ENCODE measurements around the gene ZC2HC1B. TPM values are rescaled to one million over a fixed set of nuclear protein-coding genes. Genes with fewer than 3 reads are reported as not detected.
"Not testable (repeated sequence)": the region's sequence is repeated elsewhere in the genome, so short reads cannot be mapped to it uniquely, and the experiment has no call there.

ZC2HC1B gene
- total RNA-seq, 1 experiment from 2014 or later, result not detected

DNA sequence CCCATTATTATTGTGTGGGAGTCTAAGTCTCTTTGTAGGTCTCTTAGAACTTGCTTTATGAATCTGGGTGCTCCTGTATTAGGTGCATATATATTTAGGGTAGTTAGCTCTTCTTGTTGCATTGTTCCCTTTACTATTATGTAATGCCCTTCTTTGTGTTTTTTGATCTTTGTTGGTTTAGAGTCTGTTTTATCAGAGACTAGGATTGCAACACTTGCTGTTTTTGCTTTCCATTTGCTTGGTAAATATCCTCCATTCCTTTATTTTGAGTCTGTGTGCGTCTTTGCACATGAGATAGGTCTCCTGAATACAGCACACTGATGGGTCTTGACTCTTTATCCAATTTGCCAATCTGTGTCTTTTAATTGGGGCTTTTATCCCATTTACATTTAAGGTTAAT lies 9.2 kb upstream of the ZC2HC1B start:
- DNase-seq (ENCODE audit: low read depth, low spot score); H2AFZ ChIP-seq (ENCODE audit: low read depth, low read length, poor library complexity, severe bottlenecking): not testable (repeated sequence)

DNA sequence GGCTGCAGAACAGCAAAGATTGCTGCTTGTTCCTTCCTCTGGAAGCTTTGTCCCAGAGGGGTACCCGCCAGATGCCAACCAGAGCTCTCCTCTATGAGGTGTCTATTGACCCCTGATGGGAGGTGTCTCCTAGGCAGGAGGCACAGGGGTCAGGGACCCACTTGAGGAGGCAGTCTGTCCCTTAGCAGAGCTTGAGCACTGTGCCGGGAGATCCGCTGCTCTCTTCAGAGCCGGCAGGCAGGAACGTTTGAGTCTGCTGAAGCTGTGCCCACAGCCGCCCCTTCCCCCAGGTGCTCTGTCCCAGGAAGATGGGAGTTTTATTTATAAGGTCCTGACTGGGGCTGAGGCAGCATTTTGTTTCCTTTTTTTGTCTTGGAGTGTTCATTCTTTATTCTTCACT lies 7.5 kb upstream of the ZC2HC1B start:
- H3K4me3 ChIP-seq (replicated peaks in 1 of 2; ENCODE audit: low read depth in 1 of 2, low read length in 2 of 2); BruUV-seq (replicated peaks); RAD21 ChIA-PET (ENCODE audit: low non-redundant PET in 1 of 2, low total read pairs in 2 of 2, uncharacterized antibody in 2 of 2, unreplicated experiment in 2 of 2); intact Hi-C loops (cut with micrococcal nuclease); POLR2A ChIA-PET; H3K4me1 ChIP-seq (ENCODE audit: control insufficient read depth in 1 of 2, insufficient read depth in 2 of 2, low read length in 2 of 2); H4K20me1 ChIP-seq (ENCODE audit: insufficient read depth); H3K9ac ChIP-seq (ENCODE audit: low read length); CTCF ChIA-PET; H3K4me2 ChIP-seq (ENCODE audit: low read length); ATAC-seq; DNase-seq (ENCODE audit: low read depth, low spot score); H3K9me3 ChIP-seq (ENCODE audit: control insufficient read depth in 1 of 2, insufficient read depth in 1 of 2, low read depth in 1 of 2, low read length in 2 of 2); H2AFZ ChIP-seq (ENCODE audit: low read depth, low read length, poor library complexity, severe bottlenecking); H3K9me2 ChIP-seq (ENCODE audit: insufficient read depth); H3K27me3 ChIP-seq (ENCODE audit: insufficient read depth, low read length); H3K27ac ChIP-seq (ENCODE audit: low read depth, low read length): not testable (repeated sequence)
- H3K36me3 ChIP-seq (ENCODE audit: control insufficient read depth in 1 of 2, insufficient read depth in 2 of 2, low read length in 2 of 2), result peaks cover 42 to 53% of the 10 kb centered on the region in 2 experiments; a peak in 3 of 4 replicates
- peaks cover 61% of the 10 kb centered on the region for H3K79me2 ChIP-seq (ENCODE audit: insufficient read depth, low read length)

More for the DNA sequence above, 9.2 kb upstream of the ZC2HC1B start:
- RAD21 ChIA-PET (ENCODE audit: low non-redundant PET in 1 of 2, low total read pairs in 2 of 2, uncharacterized antibody in 2 of 2, unreplicated experiment in 2 of 2); H3K9me2 ChIP-seq (ENCODE audit: insufficient read depth); H3K27ac ChIP-seq (ENCODE audit: low read depth, low read length); BruUV-seq (replicated peaks); H3K27me3 ChIP-seq (ENCODE audit: insufficient read depth, low read length); H3K4me2 ChIP-seq (ENCODE audit: low read length); POLR2A ChIA-PET; H4K20me1 ChIP-seq (ENCODE audit: insufficient read depth); ATAC-seq; H3K4me1 ChIP-seq (ENCODE audit: control insufficient read depth in 1 of 2, insufficient read depth in 2 of 2, low read length in 2 of 2); H3K9ac ChIP-seq (ENCODE audit: low read length); H3K4me3 ChIP-seq (replicated peaks in 1 of 2; ENCODE audit: low read depth in 1 of 2, low read length in 2 of 2); H3K9me3 ChIP-seq (ENCODE audit: control insufficient read depth in 1 of 2, insufficient read depth in 1 of 2, low read depth in 1 of 2, low read length in 2 of 2); intact Hi-C loops (cut with micrococcal nuclease); CTCF ChIA-PET: not testable (repeated sequence)
- Histone ChIP-seq H3K79me2 (ENCODE audit: insufficient read depth, low read length) (peaks cover 78% of the 10 kb centered on the region), H3K36me3 (ENCODE audit: control insufficient read depth in 1 of 2, insufficient read depth in 2 of 2, low read length in 2 of 2) (peaks cover 45 to 57% of the 10 kb centered on the region in 2 experiments; a peak in 3 of 4 replicates)

DNA sequence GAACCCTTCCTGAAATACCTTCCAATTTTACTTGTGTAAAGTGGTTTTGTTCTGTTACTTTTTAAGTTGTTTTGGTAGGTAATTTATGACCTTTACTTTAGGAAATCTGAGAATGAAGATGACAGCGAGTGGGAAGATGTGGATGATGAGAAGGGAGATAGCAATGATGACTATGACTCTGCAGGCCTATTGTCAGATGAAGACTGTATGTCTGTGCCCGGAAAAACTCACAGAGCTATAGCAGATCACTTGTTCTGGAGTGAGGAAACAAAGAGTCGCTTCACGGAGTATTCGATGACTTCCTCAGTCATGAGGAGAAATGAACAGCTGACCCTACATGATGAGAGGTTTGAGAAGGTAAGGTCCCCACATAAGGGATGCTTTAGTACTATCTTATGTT lies 6.6 kb upstream of the ZC2HC1B start:
- ChIA-PET RAD21 (ENCODE audit: low non-redundant PET in 1 of 2, low total read pairs in 2 of 2, uncharacterized antibody in 2 of 2, unreplicated experiment in 2 of 2) (no interaction called here), POLR2A (no interaction called here), CTCF (no interaction called here)
- no peak overlapping the region for H2AFZ ChIP-seq (ENCODE audit: low read depth, low read length, poor library complexity, severe bottlenecking)
- no peak for DNase-seq (ENCODE audit: low read depth, low spot score)
- peaks cover 45 to 48% of the 10 kb centered on the region in 2 experiments; a peak in 3 of 4 replicates for H3K36me3 ChIP-seq (ENCODE audit: control insufficient read depth in 1 of 2, insufficient read depth in 2 of 2, low read length in 2 of 2)
- H3K27ac ChIP-seq (ENCODE audit: low read depth, low read length), result no peak overlapping the region
- H4K20me1 ChIP-seq (ENCODE audit: insufficient read depth), result no peaks in the 10 kb centered on the region
- H3K27me3 ChIP-seq (ENCODE audit: insufficient read depth, low read length), result no peaks in the 10 kb centered on the region
- intact Hi-C loops (cut with micrococcal nuclease), result no loop called here
- H3K79me2 ChIP-seq (ENCODE audit: insufficient read depth, low read length), result peaks cover 53% of the 10 kb centered on the region
- no peak overlapping the region for H3K4me2 ChIP-seq (ENCODE audit: low read length)
- no peak overlapping the region for H3K9ac ChIP-seq (ENCODE audit: low read length)
- TF ChIP-seq, protein P1, sequence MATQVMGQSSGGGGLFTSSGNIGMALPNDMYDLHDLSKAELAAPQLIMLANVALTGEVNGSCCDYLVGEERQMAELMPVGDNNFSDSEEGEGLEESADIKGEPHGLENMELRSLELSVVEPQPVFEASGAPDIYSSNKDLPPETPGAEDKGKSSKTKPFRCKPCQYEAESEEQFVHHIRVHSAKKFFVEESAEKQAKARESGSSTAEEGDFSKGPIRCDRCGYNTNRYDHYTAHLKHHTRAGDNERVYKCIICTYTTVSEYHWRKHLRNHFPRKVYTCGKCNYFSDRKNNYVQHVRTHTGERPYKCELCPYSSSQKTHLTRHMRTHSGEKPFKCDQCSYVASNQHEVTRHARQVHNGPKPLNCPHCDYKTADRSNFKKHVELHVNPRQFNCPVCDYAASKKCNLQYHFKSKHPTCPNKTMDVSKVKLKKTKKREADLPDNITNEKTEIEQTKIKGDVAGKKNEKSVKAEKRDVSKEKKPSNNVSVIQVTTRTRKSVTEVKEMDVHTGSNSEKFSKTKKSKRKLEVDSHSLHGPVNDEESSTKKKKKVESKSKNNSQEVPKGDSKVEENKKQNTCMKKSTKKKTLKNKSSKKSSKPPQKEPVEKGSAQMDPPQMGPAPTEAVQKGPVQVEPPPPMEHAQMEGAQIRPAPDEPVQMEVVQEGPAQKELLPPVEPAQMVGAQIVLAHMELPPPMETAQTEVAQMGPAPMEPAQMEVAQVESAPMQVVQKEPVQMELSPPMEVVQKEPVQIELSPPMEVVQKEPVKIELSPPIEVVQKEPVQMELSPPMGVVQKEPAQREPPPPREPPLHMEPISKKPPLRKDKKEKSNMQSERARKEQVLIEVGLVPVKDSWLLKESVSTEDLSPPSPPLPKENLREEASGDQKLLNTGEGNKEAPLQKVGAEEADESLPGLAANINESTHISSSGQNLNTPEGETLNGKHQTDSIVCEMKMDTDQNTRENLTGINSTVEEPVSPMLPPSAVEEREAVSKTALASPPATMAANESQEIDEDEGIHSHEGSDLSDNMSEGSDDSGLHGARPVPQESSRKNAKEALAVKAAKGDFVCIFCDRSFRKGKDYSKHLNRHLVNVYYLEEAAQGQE (IDR thresholded peaks at IDR 0.05; ENCODE audit: low read depth), result no peak
- TF ChIP-seq JUND (IDR thresholded peaks at IDR 0.05) (no peak), YY1 (IDR thresholded peaks at IDR 0.05; ENCODE audit: extremely low read depth, insufficient replicate concordance, low read depth, low read length) (no peak)
- H3K9me3 ChIP-seq (ENCODE audit: control insufficient read depth in 1 of 2, insufficient read depth in 1 of 2, low read depth in 1 of 2, low read length in 2 of 2), result no peaks in the 10 kb centered on the region
- no peaks in the 10 kb centered on the region for H3K9me2 ChIP-seq (ENCODE audit: insufficient read depth)
- H3K4me1 ChIP-seq (ENCODE audit: control insufficient read depth in 1 of 2, insufficient read depth in 2 of 2, low read length in 2 of 2), result no peaks in the 10 kb centered on the region
- no peak overlapping the region for H3K4me3 ChIP-seq (replicated peaks in 1 of 2; ENCODE audit: low read depth in 1 of 2, low read length in 2 of 2)
- ATAC-seq, result no peak
- BruUV-seq (replicated peaks), result no TSS peak
